ENCODE data around the gene ARSB.
A peak's percentile ranks its signal among the peaks of the same experiment; 100 is the strongest.

Gene ARSB

DNA sequence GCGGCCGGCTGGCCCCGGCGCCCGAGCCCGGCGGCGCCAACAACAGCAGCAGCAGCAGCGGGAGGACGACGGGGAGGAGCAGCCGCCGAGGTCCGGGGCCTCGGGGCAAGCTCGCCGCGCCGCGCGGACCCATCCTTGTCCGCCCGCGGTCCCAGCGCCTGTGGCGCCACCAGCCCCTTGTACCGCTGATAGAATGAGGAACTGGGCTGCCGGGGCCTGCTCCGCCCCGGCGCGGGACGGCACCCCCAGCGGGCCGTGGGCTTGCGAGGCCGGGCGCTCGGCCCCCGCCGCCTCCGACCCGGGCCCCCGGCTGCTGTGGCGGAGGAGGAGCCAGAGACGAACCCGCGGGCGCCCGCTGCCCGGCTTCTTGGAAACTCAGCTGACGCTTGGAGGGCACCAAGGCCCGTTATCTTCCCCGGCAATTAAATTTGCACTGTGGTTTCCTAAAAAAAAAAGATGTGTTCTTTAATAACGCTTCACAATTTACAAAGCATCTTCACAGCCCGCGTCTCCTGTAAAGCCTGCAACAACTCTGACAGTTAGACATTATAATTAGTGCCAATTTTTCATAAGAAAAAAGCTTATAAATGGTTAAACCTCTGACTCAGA, at the start of gene ARSB:
TSS of gene ARSB (minus strand) at position 195 of the 609 bp plus-strand sequence. CDS start at position 133, 62 bp downstream.
- DNase-seq, result peak; percentile 22

DNA sequence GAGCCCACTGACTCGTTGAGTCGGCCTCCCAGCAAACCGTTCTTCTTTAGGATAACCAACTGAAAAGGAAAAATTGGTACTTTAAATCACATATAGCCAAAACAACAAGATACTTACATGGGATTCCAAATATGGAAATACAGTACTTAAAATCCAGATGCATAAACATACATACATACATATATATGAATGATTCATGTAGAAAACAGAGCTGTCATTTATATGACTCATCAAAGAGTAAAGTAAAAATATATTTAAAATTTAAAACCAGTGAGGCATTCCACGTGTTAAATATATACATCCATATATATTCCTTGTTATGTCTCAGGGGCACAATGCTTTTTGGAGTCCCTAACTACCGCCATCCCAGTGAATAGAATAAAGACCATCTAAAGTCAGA, 47.7 kb upstream of the ARSB start:
- DNase-seq, result no peak

DNA sequence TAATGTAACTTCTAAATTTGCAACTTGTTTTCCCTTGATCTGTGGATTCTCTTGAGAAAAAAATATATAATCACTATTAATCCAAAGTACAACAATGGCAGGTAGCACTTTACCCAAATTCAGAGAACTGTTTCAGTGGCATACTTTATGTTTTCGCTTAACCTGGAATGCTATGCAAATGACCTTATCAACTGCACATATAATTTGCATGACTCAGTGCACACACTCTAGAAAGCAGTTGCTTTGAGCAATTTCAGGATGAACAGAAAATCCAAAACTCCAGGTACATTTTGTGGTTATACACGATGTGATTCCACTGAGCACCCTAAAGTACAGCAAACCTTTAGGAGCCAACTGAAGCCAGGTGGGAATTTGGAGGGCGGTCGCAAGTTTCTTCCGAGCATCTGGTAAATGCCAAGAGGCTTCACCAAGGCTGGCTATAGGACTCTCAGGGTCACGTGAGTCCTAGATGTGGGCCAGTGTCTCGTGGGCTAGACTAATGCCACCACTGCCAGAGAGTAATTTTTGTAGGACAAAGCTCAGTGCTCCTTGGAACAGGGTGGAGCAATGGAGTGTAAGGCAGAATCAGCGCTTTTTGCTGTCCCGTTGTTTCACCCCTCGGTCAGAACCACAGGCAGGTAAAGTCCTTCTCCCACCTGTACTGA, 47.1 kb upstream of the ARSB start:
- no peak for DNase-seq

DNA sequence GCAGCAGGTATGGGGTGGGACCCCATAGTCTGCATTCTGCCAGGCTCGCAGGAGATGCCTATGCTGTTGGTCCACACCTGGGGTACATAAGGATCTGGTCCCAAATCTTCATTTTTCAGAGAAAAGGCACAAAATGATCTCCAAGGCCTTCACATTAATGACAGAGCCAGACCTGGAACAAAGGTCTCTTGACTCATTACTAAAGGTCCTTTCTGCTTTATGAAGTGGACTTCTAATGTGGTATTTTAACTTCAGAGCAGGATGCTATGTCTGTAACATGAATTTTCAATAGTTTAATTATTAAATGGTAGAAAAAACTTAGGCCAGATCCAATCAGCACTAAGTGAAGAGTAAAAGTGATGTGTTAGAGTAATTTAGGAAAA, 46.4 kb upstream of the ARSB start:
- DNase-seq, result no peak

DNA sequence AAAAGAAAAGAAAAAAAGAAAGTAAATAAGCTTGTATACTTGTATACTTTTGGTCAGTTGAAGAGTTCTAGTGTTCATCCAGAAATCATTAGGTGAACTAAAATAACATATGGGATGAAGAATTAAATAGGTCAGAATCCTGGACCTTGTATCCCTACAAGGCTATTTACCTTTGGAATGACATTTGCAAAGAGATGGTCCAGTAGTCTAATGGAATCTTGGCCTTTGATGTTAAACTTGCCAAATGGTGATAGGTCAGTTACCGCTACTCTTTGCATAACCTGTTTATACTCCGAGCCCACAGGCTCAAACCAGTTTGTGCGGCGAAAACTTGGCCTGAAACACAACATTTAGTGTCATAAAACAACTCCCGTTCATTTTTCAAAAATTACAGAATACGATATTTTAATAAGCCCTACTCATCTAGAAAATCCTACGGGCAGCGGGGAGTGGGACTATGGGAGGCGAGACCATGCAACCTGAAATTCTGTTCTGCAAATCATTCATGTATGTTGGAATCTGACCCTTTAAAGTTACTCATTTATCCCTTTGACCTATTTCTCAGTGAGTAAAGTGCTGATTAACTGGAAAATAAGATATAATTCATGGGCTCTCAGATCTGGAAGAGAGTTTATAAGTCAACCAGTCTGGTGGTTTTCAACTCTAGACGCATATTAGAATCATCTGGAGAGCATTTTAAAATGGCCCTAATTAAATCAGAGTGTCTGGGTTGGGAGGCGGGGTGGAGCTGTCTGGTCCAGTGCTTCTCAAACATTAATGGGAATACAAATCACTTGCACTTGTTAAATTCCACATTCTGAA, 45.8 kb upstream of the ARSB start:
- no peak for DNase-seq

DNA sequence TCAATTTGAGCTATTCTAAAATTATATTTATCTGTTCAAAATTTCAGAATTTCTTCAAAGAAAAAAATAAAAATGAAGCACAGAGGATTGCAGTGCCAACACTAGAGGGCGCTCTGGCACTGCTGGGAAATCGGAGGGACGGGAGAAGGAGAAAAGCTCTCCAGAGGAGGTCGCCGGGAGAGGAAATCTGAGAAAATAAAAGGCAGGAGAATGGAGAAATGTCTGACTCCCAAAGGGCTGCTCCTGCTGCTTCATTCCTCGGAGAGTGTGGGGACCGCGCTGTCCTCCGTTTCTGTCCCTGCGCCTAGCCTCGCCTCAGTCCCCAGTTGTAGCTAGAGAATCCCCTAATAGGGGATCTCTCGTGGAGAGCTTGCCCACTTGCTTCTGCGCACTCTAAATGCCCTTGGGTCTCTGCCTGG, 40.0 kb upstream of the ARSB start:
- peak; percentile 72 for DNase-seq

DNA sequence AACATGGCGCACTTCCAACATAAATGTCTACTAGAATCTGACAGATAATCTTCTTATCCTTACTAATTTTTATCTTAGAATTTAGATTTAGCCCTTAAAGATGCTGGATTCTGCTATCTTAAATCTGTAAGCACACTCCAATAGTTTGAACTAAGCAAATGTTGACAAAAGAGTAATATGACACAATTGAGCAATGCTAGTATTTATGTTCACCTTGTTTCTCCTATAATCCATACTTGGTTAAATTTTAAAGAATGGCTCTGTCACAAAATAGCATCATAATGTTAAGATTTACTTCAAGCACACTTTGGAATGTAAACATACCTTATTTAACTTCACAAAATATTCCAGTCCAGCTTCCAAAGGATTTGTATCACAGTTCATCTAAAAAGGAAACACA, 38.8 kb upstream of the ARSB start:
- DNase-seq, result no peak

DNA sequence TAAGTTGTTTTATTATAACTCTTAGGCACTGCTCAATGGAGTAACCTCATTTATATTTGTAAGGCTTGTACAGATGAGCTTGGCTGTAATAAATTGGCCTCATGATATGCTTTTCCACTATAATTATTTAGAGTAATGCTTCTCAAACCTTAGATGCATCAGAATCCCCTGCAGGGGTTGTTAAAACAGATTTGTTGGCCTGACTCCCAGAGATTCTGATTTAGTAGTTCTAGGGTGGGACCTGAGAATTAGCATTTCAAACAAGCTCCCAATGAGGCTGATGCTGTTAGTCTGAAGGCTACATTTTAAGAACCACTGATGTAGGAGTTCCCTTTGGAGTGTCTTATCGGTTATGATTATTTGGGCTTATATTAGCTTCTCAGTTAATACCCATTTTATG, 38.2 kb upstream of the ARSB start:
- DNase-seq, result no peak

DNA sequence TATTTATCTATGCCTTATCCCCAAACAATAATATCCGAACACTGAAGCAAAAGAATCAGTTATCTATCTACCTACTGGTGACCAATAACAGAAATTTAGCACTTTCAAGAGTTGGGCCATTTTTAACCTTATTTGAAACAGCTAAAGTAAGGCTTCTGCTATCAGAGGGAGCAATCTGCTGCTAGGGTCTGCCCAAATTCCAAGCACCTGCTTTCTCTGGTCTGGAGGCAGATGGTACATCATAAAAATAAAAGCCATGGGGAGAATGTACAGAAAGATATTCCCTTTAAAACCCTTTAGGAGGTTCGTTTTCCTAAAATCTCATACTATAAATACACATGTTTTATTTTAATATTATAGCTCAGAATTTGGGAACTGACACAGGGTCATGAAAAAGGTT, 37.7 kb upstream of the ARSB start:
- DNase-seq, result no peak

DNA sequence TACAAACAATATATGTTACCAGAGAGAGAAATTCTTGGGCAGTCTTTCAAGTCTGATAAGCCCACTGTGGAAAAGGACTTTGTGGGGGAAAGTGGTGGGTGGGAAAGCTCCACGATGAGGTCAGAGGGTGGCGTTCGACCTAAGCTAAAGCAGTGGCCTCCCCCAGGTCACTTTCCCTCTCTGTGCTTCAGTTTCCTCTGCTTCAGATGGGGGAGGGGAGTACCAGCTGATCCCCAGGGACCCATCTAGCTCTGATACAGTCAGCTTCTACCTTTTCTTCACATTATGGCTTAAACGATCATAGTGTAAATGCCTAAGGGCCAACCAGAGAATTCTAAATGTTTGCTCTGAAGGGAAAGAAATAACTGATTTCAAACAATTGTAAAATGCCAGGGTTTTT, 36.6 kb upstream of the ARSB start:
- DNase-seq, result no peak

DNA sequence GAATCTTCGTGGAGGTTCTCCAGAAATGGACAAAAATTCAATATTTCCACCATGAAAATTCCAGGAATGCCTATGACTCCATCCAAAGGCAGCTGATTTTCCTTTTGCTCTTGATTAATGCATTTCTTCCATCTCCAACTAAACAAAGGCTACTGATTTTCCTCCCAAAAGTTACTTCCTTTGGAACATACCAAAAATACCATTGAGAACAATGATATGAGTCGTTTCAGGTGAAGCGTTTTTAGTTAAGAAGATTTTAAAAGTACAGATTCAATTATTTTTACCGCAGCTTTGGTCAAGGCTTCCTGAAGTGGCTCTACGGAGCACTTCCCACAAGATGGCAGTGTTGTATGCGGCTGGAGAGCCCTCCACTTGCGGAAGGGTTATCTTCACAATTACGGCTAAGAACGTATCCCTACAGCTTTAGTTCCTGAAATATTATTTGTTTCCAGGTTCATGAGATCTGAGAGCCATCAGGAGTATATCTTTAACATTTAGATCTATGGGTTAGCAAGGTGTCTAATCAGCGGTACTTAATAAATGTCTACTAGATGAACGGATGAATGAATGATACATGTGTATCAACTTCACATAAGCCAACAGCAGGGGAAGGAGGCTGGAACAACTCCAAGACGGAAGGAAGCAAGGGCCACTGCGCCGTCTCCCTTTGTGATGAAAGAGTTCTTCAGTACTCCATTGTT, 35.9 kb upstream of the ARSB start:
- DNase-seq, result peak; percentile 34

DNA sequence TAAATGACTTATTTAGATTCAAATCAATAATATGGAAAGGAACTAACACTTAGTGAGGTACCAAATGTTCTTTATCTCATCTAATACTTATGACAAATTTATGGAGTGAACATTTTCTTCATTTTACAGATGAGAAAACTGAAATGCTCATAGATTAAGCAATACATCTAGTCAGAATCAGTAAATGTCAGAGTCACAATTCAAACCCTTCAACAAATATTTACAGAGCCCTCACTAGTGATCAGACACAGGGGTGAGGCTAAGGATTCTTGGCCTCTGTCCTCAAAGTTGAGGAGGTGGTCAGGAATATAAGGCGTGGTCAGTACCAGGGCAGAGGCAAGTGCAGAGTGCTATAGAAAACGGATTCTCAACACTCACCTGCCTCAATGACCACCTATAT, 29.5 kb upstream of the ARSB start:
- DNase-seq, result no peak

DNA sequence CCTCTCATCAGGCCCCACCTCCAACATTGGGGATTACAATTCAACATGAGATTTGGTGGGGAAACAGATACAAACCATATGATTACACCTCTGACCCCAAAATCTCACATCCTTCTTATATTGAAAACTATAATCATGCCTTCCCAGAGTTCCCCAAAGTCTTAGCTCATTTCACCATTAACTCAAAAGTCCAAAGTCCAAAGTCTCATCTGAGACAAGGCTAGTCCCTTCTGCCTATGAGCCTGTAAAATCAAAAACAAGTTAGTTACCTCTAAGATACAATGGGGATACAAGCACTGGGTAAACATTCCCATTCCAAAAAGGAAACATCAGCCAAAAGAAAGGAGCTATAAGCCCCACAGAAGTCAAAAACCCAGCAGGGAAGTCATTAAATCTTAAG, 26.8 kb upstream of the ARSB start:
- no peak for DNase-seq

DNA sequence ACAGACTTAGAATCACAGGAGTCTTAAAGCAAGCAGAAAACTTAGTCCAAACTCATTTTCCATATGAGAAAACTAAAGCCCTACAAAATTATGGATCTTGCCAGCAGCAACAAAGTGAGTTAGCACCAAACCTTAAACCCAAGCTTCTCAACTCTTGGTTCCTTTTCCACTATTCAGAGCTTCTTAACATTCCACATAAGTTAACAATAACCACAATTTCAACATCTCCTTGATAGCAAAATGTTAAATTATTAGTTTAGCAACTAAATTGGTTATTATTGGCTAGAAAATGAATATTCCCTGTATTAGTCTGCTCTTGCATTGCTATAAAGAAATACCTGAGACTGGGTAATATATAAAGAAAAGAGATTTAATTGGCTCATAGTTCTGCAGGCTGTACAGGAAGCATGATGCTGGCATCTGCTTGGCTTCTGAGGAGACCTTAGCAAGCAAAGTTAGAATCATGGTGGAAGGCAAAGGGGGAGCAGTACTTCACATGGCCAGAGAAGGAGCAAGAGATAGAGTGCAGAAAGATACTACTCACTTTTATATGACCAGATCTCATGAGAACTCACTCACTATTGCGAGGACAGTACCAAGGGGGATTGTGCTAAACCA, 26.2 kb upstream of the ARSB start:
- no peak for DNase-seq

DNA sequence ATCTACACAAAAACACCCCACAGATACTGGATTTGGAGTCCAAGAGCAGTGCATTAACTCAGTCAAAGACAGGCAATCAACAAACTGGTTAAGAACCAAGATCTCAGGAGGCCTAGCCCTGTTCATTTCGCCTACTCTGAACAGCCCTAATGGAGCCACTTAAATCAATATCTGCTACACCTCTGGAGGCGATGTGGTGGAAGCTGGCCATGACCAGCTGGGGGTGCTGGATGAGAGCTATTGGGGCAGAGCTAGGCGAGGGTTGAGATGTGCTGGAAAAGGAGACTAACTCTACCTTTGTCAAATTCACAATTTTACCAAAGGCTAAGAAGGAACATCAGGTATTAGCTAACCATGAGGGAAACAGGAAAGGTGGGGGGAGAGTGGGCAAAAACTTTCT, 23.3 kb upstream of the ARSB start:
- DNase-seq, result no peak

DNA sequence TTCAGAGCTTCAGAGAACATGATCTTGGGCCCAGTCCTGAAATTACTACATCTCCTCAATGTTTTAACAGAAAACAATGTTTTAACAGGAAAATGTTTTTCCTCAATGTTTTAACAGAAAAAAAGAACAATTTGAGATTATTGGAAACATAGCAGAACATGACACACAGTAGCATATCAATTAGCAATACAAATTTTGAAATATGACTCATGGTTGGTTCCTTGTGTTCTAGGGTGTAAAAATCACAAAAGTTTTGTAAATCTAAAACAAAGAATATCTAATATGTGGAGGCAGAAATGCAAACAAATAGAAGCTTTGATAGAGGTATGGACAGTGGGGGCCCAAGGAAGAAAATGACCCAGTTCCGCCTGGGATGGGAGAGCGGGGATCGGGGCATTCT, 22.8 kb upstream of the ARSB start:
- DNase-seq, result no peak

DNA sequence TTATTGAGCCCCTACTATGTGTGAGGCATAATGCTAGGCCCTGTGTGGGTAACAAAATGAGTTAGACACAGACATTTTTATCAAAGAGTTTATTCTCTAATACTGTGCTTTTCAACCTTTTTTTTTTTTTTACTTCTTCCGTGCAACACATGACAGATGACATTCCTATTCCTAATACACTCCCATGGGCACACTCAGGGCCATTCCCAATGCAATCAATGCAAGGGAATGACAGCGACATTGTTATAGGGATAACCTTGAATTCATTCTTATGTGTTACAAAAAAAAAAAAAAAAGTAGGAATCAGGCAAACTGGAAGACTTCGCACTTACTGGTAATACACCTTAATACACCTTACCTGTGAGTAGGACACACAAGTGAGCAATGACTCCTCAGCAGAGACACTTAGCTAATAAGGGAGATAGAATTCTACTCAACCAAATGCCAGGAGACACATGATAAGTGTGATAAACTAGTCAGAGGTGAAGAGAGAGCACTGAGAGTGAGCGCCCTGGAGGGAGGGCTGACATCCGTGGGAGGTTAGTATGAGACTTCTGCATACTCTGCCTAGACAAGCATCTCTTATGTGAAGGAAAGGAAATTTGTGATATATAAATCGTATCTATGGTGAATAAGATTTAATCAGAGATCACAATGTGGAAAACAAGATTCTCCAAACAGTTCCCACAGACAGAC, 21.0 kb upstream of the ARSB start:
- DNase-seq, result no peak

DNA sequence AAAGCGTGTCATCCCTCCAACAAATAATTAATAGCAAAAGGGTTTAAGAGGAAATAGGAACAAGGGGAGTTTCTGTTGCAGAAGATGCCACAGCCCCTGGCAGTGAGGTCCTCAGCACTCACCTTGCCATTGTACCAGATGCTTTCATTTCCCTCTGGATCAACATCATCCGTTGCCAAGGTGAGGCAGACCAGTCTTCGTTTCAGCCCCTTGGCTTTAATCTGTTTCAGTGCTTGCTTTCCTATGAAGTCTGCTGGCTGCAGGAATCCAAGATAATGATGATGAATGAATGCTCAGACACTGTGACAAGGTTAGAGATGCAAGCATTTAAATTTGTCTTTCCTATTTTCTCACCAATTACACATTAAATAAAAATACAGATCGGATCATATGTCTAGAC, 20.0 kb upstream of the ARSB start:
- DNase-seq, result no peak

DNA sequence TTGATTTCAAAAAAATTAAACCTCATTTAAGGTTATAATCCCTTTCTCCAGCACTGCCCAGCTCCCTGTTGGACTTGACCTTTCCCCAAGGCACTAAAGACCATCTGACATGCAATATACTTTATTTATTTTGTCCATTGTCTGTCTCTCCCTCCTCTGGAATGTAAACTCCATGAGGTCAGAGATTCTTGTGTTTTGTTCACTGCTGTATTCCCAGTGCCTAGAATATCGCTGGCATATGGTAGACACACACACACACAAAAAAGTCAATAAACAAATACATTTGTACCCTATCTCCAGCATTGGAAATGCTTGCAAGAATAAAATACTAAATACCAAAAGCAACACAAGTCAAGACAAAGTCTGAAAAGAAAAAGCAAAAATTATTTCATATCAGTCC, 17.3 kb upstream of the ARSB start:
- no peak for DNase-seq

DNA sequence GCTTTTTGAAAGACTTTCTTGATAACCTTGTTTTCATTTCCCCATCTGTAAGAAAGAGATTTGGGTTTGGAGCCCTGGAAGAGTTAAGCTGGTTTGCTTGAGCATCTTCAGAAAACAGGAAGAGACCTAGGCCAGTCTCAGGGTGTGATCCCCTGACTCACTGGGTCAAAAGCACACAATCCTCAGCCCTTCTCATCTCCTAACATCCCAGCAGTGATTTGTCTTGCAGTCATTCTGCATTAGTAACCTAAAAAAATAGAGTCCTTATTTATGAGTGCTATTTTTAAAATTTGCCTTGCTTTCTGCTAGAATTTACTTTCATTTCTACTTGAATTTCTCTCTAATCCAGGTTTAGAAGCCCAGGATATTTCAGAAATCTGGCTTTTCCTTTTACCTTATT, 16.4 kb upstream of the ARSB start:
- no peak for DNase-seq

DNA sequence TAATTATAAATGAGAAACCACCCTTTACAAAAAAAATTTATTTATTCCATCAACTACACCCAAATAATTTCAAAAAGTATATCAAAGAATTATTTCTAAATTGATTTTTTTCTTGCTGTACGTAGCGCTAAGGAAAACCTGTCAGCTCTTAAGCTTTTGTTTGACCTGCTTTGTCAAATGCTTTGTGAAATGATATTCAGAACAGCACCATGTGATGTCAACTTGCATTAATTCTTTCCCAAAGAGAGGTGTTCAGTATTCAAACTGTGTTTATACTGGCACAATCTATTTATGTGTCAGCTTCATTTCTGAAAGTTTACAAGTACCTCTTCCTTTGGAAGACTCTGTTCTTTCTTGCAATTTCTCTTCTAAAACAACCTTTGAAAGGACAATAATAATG, 12.0 kb upstream of the ARSB start:
- no peak for DNase-seq

DNA sequence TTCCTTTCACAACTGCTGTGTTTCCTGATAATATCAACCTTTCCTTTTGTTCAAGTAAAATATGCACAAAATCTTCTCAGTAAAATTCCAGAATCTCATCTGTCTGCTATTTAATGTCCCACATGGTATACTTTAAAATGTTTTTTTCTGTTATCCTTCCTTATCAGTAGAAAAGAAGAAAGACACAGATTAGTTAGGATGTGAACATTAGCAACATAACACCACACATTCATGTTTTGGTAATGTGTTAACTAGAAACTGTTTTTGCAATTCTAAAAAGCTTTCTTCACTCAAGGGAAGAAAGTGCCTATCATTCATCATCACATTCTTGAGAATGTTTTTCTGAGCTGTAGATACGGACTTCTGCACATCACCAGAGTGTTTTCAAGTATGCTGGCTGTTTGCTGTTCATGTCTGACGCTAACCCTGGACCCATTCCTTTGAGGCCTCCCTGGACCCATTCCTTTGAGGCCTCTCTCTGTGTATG, 10.5 kb upstream of the ARSB start:
- no peak for DNase-seq

Data from NCI-H748 treated with DMSO at 0.1 percent for 48 hours (cell line).